H1 (cell line): Measurements from ENCODE around the gene FAM193B. TPM values are rescaled to one million over a fixed set of nuclear protein-coding genes. Genes with fewer than 3 reads are reported as not detected.

Experiments used
- CTCF ChIA-PET: fragments of 300-600 bp; sonication (Branson Sonifier 250); formaldehyde crosslinking; loops from one replicate; lab custom pipeline; 2021; ENCODE audit not compliant: partially characterized antibody; lab: Charles Lee
- POLR2A ChIA-PET: fragments of 300-600 bp; sonication (Branson Sonifier 250); formaldehyde crosslinking; loops from one replicate; lab custom pipeline; 2021; ENCODE audit warnings: inconsistent platforms; ENCODE audit not compliant: partially characterized antibody; lab: Charles Lee
- DNase-seq, 2 experiments: peaks; one replicate each; pipeline versions ENCODE4 v3.0.0 to v3.0.0-alpha.2; 2010 to 2022; ENCODE audit warnings: low spot score in 2 of 2, low read depth in 1 of 2, mixed read lengths in 1 of 2
- FAIRE-seq: peaks from 2 replicates; lab custom pipeline; 2011; peaks lifted over from hg19 to GRCh38; lab: Jason Lieb, UNC
- H2AFZ ChIP-seq: 2 replicates; pipeline ENCODE4 v1.8.1; 2012; ENCODE audit warnings: low read length, inconsistent platforms
- H2AK5ac ChIP-seq: 2 replicates; pipeline ENCODE4 v1.6.1; 2013; ENCODE audit warnings: low read depth, low read length
- H2BK120ac ChIP-seq: replicated peaks from 2 replicates; pipeline ENCODE3; 2013; ENCODE audit warnings: low read depth, low read length, inconsistent platforms
- H2BK12ac ChIP-seq: 2 replicates; pipeline ENCODE4 v1.6.1; 2013; ENCODE audit warnings: low read depth, low read length
- H2BK15ac ChIP-seq: 2 replicates; pipeline ENCODE4 v1.6.1; 2013; ENCODE audit warnings: low read length
- H2BK20ac ChIP-seq: 2 replicates; pipeline ENCODE4 v1.6.1; 2013; ENCODE audit warnings: low read length
- H2BK5ac ChIP-seq: 2 replicates; pipeline ENCODE4 v1.6.1; 2013; ENCODE audit warnings: low read depth, low read length
- H3K14ac ChIP-seq: 2 replicates; pipeline ENCODE4 v1.6.1; 2013; ENCODE audit warnings: inconsistent platforms; ENCODE audit not compliant: insufficient read length
- H3K18ac ChIP-seq: 2 replicates; pipeline ENCODE4 v1.6.1; 2013; ENCODE audit warnings: low read length; ENCODE audit errors: extremely low read depth
- H3K23ac ChIP-seq: 2 replicates; pipeline ENCODE4 v1.6.1; 2013; ENCODE audit warnings: inconsistent platforms; ENCODE audit not compliant: insufficient read length
- H3K23me2 ChIP-seq: 2 replicates; pipeline ENCODE4 v1.6.1; 2013; ENCODE audit warnings: low read depth, low read length
- H3K27ac ChIP-seq: 2 replicates; pipeline ENCODE4 v1.6.1; 2011; ENCODE audit warnings: low read depth, low read length, inconsistent platforms
- H3K27me3 ChIP-seq, 4 experiments: replicated peaks in 1 of 4; 1 replicate in 1 of 4; 2 replicates in 3 of 4; pipeline versions ENCODE4 v1.6.1 to v1.8.1; 2011 to 2013; ENCODE audit warnings: low read length in 3 of 4, mild to moderate bottlenecking in 3 of 4, inconsistent platforms in 2 of 4, mixed read lengths in 2 of 4, moderate library complexity in 1 of 4; ENCODE audit not compliant: control insufficient read depth in 3 of 4, insufficient read depth in 3 of 4; ENCODE audit errors: extremely low read depth in 1 of 4
- H3K36me3 ChIP-seq, 4 experiments: 2 replicates each; pipeline versions ENCODE4 v1.6.1 to v1.8.1; 2011 to 2013; ENCODE audit warnings: mild to moderate bottlenecking in 4 of 4, low read length in 3 of 4, moderate library complexity in 2 of 4, control low read depth in 1 of 4, inconsistent platforms in 1 of 4; ENCODE audit not compliant: insufficient read depth in 4 of 4, control insufficient read depth in 2 of 4
- H3K4ac ChIP-seq: replicated peaks from 2 replicates; pipeline ENCODE3; 2013; ENCODE audit warnings: low read length, low read depth, mixed read lengths, inconsistent platforms; ENCODE audit not compliant: insufficient read length
- H3K4me1 ChIP-seq, 4 experiments: replicated peaks in 1 of 4; 1 replicate in 1 of 4; 2 replicates in 3 of 4; pipeline versions ENCODE4 v1.6.1 to v1.8.1; 2011 to 2013; ENCODE audit warnings: low read length in 3 of 4, inconsistent platforms in 2 of 4, mixed read lengths in 1 of 4; ENCODE audit not compliant: insufficient read depth in 4 of 4, control insufficient read depth in 3 of 4
- H3K4me2 ChIP-seq, 2 experiments: 2 replicates each; pipeline versions ENCODE4 v1.6.1 to v1.8.1; 2011 to 2013; ENCODE audit warnings: low read depth in 2 of 2, low read length in 2 of 2, control low read depth in 1 of 2, inconsistent platforms in 1 of 2, mild to moderate bottlenecking in 1 of 2; ENCODE audit not compliant: insufficient read depth in 1 of 2
- H3K4me3 ChIP-seq, 4 experiments: fragments of 200-600, 300-600 bp in 1 of 4; sonication (generic), shearing (Covaris generic), sonication (Bioruptor Twin) in 1 of 4; 2 replicates each; pipeline versions ENCODE4 v1.5.1 to v1.8.1; 2011 to 2016; ENCODE audit warnings: low read length in 4 of 4, low read depth in 3 of 4, control low read depth in 2 of 4, inconsistent platforms in 2 of 4, mild to moderate bottlenecking in 2 of 4, mixed read lengths in 1 of 4, moderate library complexity in 1 of 4; ENCODE audit not compliant: insufficient read depth in 2 of 4; ENCODE audit errors: extremely low read depth in 1 of 4
- H3K56ac ChIP-seq: replicated peaks from 2 replicates; pipeline ENCODE3; 2013; ENCODE audit warnings: low read depth, mild to moderate bottlenecking, mixed read lengths, low read length, inconsistent platforms; ENCODE audit not compliant: insufficient read length
- H3K79me1 ChIP-seq: 2 replicates; pipeline ENCODE4 v1.6.1; 2013; ENCODE audit warnings: low read depth, low read length, control low read depth
- H3K79me2 ChIP-seq, 2 experiments: 2 replicates each; pipeline versions ENCODE4 v1.6.1 to v1.8.1; 2012 to 2013; ENCODE audit warnings: low read length in 2 of 2, mild to moderate bottlenecking in 2 of 2, inconsistent platforms in 1 of 2; ENCODE audit not compliant: insufficient read depth in 2 of 2, control insufficient read depth in 1 of 2
- H3K9ac ChIP-seq, 4 experiments: replicated peaks in 1 of 4; 1 replicate in 1 of 4; 2 replicates in 3 of 4; pipeline versions ENCODE4 v1.6.1 to v1.8.1; 2011 to 2013; ENCODE audit warnings: low read depth in 3 of 4, low read length in 3 of 4, control low read depth in 2 of 4, mild to moderate bottlenecking in 2 of 4, moderate library complexity in 2 of 4, inconsistent platforms in 1 of 4; ENCODE audit errors: extremely low read depth in 1 of 4
- H3K9me3 ChIP-seq, 2 experiments: 2 replicates each; pipeline versions ENCODE4 v1.6.1 to v1.8.1; 2012 to 2013; ENCODE audit warnings: mild to moderate bottlenecking in 2 of 2, moderate library complexity in 2 of 2, control low read depth in 1 of 2, inconsistent platforms in 1 of 2, low read depth in 1 of 2, low read length in 1 of 2, mixed read lengths in 1 of 2; ENCODE audit not compliant: insufficient read depth in 2 of 2
- H4K20me1 ChIP-seq, 2 experiments: replicated peaks in 1 of 2; 2 replicates each; pipeline versions ENCODE3 to v1.8.1; 2011 to 2013; ENCODE audit warnings: inconsistent platforms in 2 of 2, low read length in 2 of 2, mild to moderate bottlenecking in 1 of 2; ENCODE audit not compliant: insufficient read depth in 2 of 2, control insufficient read depth in 1 of 2
- H4K5ac ChIP-seq: 2 replicates; pipeline ENCODE4 v1.6.1; 2013; ENCODE audit warnings: low read length, low read depth, mixed read lengths, inconsistent platforms; ENCODE audit not compliant: insufficient read length
- H4K8ac ChIP-seq: 2 replicates; pipeline ENCODE4 v1.8.0; 2013; ENCODE audit warnings: mild to moderate bottlenecking, moderate library complexity, low read length, inconsistent platforms; ENCODE audit not compliant: insufficient read depth; ENCODE audit errors: extremely low read depth
- H4K91ac ChIP-seq: replicated peaks from 2 replicates; pipeline ENCODE3; 2013; ENCODE audit warnings: low read length, mixed read lengths, inconsistent platforms; ENCODE audit not compliant: insufficient read length
- FOSL1 ChIP-seq: IDR thresholded peaks from 2 replicates; pipeline ENCODE4 v1.6.1; 2011; ENCODE audit warnings: mild to moderate bottlenecking, low read depth, low read length, moderate library complexity; ENCODE audit not compliant: insufficient read depth
- KDM5A ChIP-seq: fragments of 200-600 bp; IDR thresholded peaks from 2 replicates; pipeline ENCODE4 v1.7.1; 2012; ENCODE audit warnings: mild to moderate bottlenecking, low read length, inconsistent platforms, mixed read lengths
- PHF8 ChIP-seq: fragments of 200-600 bp; sonication (generic); conservative IDR thresholded peaks from 2 replicates; pipeline ENCODE4 v1.7.1; 2012; ENCODE audit warnings: low read depth, mild to moderate bottlenecking, inconsistent platforms, low read length, moderate library complexity
- RNF2 ChIP-seq: fragments of 200-900, 300-1000 bp; sonication (generic); IDR thresholded peaks from 2 replicates; pipeline ENCODE4 v1.7.1; 2016; ENCODE audit warnings: borderline replicate concordance, low read depth, mild to moderate bottlenecking, antibody characterized with exemption, low read length; ENCODE audit not compliant: poor library complexity, severe bottlenecking; ENCODE audit errors: missing control alignments
- SP2 ChIP-seq: IDR thresholded peaks from 2 replicates; pipeline ENCODE4 v1.6.1; 2012; ENCODE audit warnings: mild to moderate bottlenecking, low read length, inconsistent platforms
- YY1 ChIP-seq: IDR thresholded peaks from 2 replicates; pipeline ENCODE4 v1.6.1; 2011; ENCODE audit warnings: low read depth, mild to moderate bottlenecking, low read length
- WGBS, 2 experiments: shearing (Covaris generic) in 1 of 2; methylation state at CpG; one replicate each; pipeline versions ENCODE4 v1.1.6 to v1.1.7; 2013 to 2015; ENCODE audit warnings: low lambda C conversion rate in 2 of 2, mixed read lengths in 2 of 2, inconsistent platforms in 1 of 2, low coverage in 1 of 2, missing lambda C conversion rate in 1 of 2; ENCODE audit not compliant: insufficient replicate concordance in 2 of 2, insufficient coverage in 1 of 2, insufficient read length in 1 of 2; ENCODE audit errors: extremely low coverage in 1 of 2, missing lambda C conversion rate in 1 of 2; 5-methylcytosine and 5-hydroxymethylcytosine counted together
- polyA plus RNA-seq, 7 experiments: library from polyadenylated mRNA; depleted of rRNA in 3 of 7; stranded (reverse) in 5 of 7; unstranded in 2 of 7; fragments of >200 nt in 5 of 7; fragments of 200-250 nt in 2 of 7; gene quantifications; 1 replicate in 5 of 7; 2 replicates in 1 of 7; 4 replicates in 1 of 7; pipeline versions ENCODE4 v1.2.1 to v1.2.3, GENCODE V29; 2011 to 2013; ENCODE audit warnings: missing spikeins in 2 of 7, mixed read lengths in 2 of 7
- total RNA-seq: library from RNA; stranded (reverse); fragmentation: NEBNext Ultra II Directional; extraction: Animal tissue kit (Norgen Biotek cat#: 25700); gene quantifications from 2 replicates; pipeline ENCODE4 v1.2.1, GENCODE V29; 2021

Gene FAM193B
- total and polyA plus RNA-seq, 2 of the 8 experiments (the other 6 are each of a cell fraction or from before 2014, with no cell fraction given) = 49.9 to 69.8 TPM

GRCh38 chr5:177508837-177509236 lies 45.5 kb downstream of the FAM193B start:
- H2AFZ ChIP-seq = no peak overlapping the region
- H3K9ac ChIP-seq = no peak overlapping the region
- H3K4ac ChIP-seq = no peak overlapping the region
- H4K5ac ChIP-seq = no peak overlapping the region
- no peak overlapping the region for H3K18ac ChIP-seq
- H3K4me3 ChIP-seq = no peak overlapping the region
- H2BK12ac ChIP-seq = no peak overlapping the region; the same call in 1 of the 2 replicates
- CTCF ChIA-PET = interaction anchor here (0.6 to 20.8 kb wide), 7 partner anchors 9 to 742 kb away, joined by 3 to 306 read pairs (median 3); partner anchors contain the start of gene PDLIM7
- POLR2A ChIA-PET = interaction anchor here (1.5 to 65.5 kb wide), 5 partner anchors 8 to 44 kb away, joined by 3 to 3349 read pairs (median 10); partner anchors contain the start of genes DBN1, DDX41, FAM193B and PDLIM7
- peak overlapping the region; percentile 71 for H2BK5ac ChIP-seq
- H3K79me2 ChIP-seq = no peaks in the 10 kb centered on the region
- H2BK120ac ChIP-seq = no peak overlapping the region
- H3K23ac ChIP-seq = no peak overlapping the region
- peaks cover 0 to 17% of the 10 kb centered on the region in 2 experiments for H4K20me1 ChIP-seq
- H2BK20ac ChIP-seq = no peak overlapping the region
- H2BK15ac ChIP-seq = 0 out of 2 replicates have a peak overlapping the region, but pooled peaks have one; percentile 29
- H3K79me1 ChIP-seq = no peaks in the 10 kb centered on the region
- no peaks in the 10 kb centered on the region for H3K23me2 ChIP-seq
- H4K8ac ChIP-seq = peak overlapping the region; percentile 89; the same call in 1 of the 2 replicates
- WGBS, 2 experiments = 92% methylated on average over 8 of the region's 8 CpGs; no CpG with 5 or more reads in 1 of the 2 experiments
- no peak overlapping the region for H3K14ac ChIP-seq
- H3K36me3 ChIP-seq = peaks cover 14 to 39% (median 31%) of the 10 kb centered on the region in 4 experiments
- H4K91ac ChIP-seq = no peak overlapping the region
- H3K4me1 ChIP-seq = peaks cover 0 to 12% (median 9%) of the 10 kb centered on the region in 4 experiments; a peak in 5 of 7 replicates
- no peaks in the 10 kb centered on the region for H3K9me3 ChIP-seq
- no peak overlapping the region for H3K4me2 ChIP-seq
- no peak overlapping the region for H2AK5ac ChIP-seq
- no peak overlapping the region for H3K27ac ChIP-seq
- FAIRE-seq = no peak
- H3K56ac ChIP-seq = no peak overlapping the region
- TF ChIP-seq YY1 (no peak), SP2 (no peak), KDM5A (no peak), PHF8 (no peak), FOSL1 (no peak), RNF2 (no peak)
- TF ChIP-seq, all 59 proteins: peak for 0
- no peak for DNase-seq
- no peaks in the 10 kb centered on the region for H3K27me3 ChIP-seq
